Mesenteric fat pad (tissue), 1 donor: ENCODE results near the gene CLCN3. TPM values are rescaled to one million over a fixed set of nuclear protein-coding genes. Genes with fewer than 3 reads are reported as not detected.
"Not testable (repeated sequence)": the region's sequence is repeated elsewhere in the genome, so short reads cannot be mapped to it uniquely, and the experiment has no call there.

Experiments
- DNase-seq: peaks from one replicate; pipeline ENCODE4 v3.0.0-alpha.2; 2020; ENCODE audit warnings: low spot score
- long read RNA-seq: library from polyadenylated mRNA; unstranded; transcript quantifications from one replicate; pipeline ENCODE4 v2.0.0, GENCODE V29; 2020
- total RNA-seq: library from RNA; stranded (reverse); fragmentation: NEBNext Ultra II Directional; extraction: Animal tissue kit (Norgen Biotek cat#: 25700); gene quantifications from one replicate; pipeline ENCODE4 v1.2.1, GENCODE V29; 2021
- donor health status: DM: yes; HTN: yes; CAD: no.

CLCN3 gene
- 28.7 TPM for total RNA-seq
- long read RNA-seq, full-length matches to known transcripts: 5 of 17 reads
- long read RNA-seq, partial matches to known transcripts: 3 of 17 reads
- long read RNA-seq, other reads (novel, unspliced or antisense): 9 of 17 reads

- peak; percentile 100 for DNase-seq
These were observed at the start of gene CLCN3 for GRCh38 chr4:169619958-169620879. CLCN3 (plus strand) TSS chr4:169620578; CDS start chr4:169635929, 15,351 bp downstream.

DNA sequence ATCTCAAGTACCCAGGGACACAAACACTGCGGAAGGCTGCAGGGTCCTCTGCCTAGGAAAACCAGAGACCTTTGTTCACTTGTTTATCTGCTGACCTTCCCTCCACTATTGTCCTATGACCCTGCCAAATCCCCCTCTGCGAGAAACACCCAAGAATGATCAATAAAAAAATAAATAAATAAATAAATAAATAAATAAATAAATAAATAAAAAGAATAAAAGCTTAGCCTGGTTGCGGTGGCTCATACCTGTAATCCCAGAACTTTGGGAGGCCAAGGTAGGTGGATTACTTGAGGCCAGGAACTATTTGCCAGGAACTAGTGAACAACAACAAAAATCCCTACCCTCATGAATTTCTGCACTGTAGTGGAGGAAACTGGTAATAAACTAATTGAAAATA lies 49.4 kb upstream of the CLCN3 start:
- not testable (repeated sequence) for DNase-seq

DNA sequence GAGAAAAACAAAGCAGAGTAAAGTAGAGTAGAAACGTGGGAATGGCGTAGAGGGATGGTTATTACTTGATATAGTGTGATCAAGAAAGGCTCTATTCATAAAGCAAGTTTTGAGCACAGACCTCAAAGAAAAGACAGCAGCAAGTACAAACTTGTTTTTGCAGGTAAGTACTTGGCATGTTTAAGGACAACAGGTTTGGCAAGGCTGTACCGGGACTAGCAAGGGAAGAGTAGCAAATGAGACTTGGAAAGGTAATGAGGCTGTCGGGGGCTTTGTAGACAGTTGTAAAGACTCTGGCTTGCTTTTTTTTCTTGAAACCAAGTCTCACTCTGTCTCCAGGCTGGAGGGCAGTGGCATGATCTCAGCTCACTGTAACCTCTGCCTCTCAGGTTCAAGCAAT lies 48.9 kb upstream of the CLCN3 start:
- no peak for DNase-seq

DNA sequence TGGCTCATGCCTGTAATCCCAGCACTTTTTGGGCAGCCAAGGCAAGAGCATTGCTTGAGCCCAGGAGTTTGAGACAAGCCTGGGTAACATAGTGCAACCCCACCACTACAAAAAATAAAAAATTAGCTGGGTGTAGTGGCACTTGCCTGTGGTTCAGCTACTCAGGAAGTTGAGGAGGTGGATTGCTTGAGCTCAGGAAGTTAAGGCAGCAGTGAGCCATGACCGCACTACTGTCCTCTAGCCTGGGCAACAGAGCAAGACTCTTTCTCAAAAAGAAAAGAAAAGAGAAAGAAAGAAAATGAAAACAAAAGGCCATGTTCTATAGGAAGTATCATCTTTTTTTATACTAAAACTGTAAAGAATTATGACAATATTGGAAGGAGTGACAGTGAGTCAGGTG lies 46.5 kb upstream of the CLCN3 start:
- DNase-seq: no peak

DNA sequence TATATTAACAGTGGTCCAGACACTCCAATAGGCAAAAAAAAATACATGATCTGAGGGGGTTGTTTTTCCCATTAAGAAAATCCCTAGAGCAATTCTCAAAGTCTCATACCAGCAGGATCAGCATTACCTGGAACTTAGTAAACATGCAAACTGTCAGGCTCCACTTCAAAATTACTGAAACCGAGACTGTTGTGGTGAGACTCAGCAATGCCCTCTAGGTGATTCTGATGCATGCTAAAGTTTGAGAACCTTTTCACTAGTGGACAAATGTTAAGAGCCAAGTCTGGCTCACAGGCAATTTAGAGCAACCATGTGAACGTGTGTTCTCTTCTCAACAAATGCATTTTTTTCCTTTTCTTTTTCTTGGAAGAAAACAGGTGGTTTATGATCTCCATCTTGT lies 38.2 kb upstream of the CLCN3 start:
- no peak for DNase-seq

DNA sequence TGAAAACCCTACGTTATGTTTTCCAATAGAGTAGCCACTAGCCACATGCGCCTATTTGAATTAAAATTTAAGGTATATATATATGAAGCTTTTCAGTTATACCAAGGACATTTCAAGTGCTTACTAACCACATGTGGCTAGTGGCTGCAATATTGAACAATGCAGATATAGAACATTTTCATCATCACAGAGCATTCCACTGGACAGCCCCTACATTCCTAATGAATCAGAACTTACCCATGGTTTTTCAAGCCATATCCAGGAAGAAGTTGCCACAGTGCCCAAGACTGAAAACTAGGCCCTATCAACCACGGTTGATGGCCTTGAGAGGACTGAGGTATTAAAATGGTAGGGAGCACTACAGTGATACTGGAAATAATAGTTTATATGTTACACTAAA lies 37.7 kb upstream of the CLCN3 start:
- no peak for DNase-seq

GRCh38 chr4:169583563-169583962 lies 36.8 kb upstream of the CLCN3 start:
- DNase-seq: no peak

DNA sequence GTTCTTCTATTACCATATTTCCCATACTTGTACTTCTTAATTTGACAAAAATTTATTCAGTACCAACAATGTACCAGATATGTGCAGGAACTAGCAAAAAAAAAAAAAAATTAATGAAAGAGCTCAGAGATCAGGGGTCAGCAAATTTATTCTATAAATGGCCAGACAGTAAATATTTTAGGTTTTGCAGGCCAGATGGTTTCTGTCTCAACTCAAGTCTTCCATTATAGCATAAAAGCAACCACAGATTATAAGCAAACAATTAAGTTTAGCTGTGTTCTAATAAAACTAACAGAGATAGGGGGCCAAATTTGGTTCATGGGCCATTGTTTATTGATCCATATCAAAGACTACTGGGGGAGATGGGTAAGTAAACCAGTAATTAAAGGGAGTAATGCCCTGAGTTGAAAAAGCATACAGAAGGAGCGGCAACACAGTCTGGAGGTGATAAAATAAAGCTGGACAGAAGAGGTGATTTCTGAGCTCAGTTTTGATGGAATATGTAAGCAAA lies 27.3 kb upstream of the CLCN3 start:
- no peak for DNase-seq

DNA sequence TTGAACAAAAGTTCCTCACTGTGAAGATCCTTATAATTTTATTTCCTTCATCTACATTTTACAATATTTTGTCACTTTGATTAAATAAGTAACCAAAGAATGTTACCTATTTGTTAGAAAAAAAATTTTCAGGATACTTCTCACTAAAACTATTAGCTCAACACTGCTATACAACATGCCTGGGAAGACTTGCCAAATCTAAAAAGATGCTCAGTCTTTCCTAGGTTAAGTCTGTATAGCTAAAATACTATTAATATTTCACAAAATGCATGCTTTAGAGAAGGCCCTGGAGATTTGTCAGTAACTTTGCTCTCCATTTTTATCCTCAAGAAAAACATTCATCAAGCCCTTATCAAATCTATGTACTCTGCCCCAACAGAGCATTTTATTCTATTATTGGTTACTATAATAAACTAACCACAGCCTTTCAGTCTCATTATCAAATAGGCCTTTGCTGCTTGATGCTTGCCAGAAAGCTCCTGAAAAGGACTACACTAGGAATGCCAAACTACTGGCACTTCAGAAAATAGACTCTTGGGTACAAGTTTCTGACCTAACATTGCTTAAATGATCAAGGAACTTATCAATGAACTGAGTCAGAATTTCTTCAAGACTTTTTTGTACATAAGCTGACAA lies 25.7 kb upstream of the CLCN3 start:
- no peak for DNase-seq

DNA sequence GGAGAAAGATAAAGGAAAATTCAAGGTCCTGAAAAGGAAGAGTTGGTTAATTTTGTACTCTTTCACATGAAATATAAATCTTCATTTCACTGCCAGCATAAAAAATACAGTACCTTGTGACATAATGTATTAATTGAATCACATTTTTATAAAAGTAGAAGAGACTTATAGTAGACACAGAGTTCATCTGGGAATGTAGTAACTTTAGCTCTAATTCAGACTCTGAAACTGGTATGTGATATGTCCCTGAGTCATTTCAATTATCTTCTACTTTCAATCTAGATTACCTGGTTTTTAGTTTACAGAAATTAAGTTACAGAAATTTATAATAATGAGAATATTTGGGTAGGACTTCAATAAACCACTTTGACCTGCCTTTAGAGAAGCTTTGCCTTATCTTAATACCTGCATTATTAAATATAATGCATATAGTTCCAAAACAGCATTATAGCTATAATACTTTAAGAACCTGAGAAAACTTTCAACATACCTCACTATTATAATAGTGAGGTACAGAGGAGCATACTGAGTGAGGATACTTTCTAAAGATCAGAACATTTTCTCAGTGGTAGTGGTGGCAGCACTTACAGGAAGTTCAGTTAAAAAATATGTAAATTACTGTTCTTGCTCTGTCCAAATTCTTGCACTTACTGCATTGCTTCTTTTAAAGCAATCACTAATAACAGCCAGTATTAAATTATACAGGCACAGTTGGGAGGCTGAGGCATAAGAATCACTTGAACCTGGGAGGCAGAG lies 19.2 kb upstream of the CLCN3 start:
- no peak for DNase-seq

GRCh38 chr4:169603312-169603711 lies 17.1 kb upstream of the CLCN3 start:
- DNase-seq: no peak

- DNase-seq: no peak
These were observed 16.1 kb upstream of the CLCN3 start for GRCh38 chr4:169604131-169604900.

GRCh38 chr4:169604903-169605331 lies 15.5 kb upstream of the CLCN3 start:
- no peak for DNase-seq

GRCh38 chr4:169611157-169611556 lies 9.2 kb upstream of the CLCN3 start:
- DNase-seq: no peak

- peak; percentile 95 for DNase-seq
These were observed 8.1 kb upstream of the CLCN3 start, which contains the start of gene NEK1 for GRCh38 chr4:169611991-169612870. NEK1 (minus strand) TSS chr4:169612583; CDS start chr4:169602630, 9,953 bp downstream.

- DNase-seq: no peak
These were observed 7.2 kb upstream of the CLCN3 start for GRCh38 chr4:169612871-169613859.

- no peak for DNase-seq
These were observed 4.8 kb upstream of the CLCN3 start for GRCh38 chr4:169615467-169616106.

DNA sequence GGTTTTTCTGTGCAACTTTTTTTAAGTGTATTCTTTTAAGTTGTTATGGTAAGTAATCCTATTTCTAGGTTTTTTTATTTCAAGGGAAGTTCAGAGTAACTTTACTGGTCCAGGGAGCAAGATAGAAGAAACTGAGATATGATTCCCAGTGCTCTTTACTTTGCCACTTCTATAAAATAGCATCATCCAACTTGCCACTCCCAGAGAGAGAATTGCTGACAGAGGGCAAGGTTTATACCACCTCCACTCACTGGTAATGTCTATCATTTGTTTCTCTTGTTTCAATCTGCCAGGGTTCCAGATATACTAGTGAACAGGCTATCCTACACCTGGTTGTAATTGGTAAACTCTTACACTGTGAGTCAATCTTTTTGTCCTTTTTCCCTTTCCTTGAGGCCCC lies 3.5 kb upstream of the CLCN3 start:
- no peak for DNase-seq
